SK-N-SH (cell line): ENCODE data around the gene UPK3B. TPM values are rescaled to one million over a fixed set of nuclear protein-coding genes. Genes with fewer than 3 reads are reported as not detected.
"Not testable (repeated sequence)": the region's sequence is repeated elsewhere in the genome, so short reads cannot be mapped to it uniquely, and the experiment has no call there.

Source experiments
- CTCF ChIA-PET: fragments of 300-600, 350-600 bp; formaldehyde crosslinking; extraction: SDS; loops from one replicate; lab custom pipeline; 2021; lab: Yijun Ruan, JAX
- POLR2A ChIA-PET: fragments of 350-600 bp; sonication (Branson Sonifier 250); formaldehyde crosslinking; extraction: SDS; loops from one replicate; lab custom pipeline; 2020; ENCODE audit warnings: antibody characterized with exemption, inconsistent platforms; lab: Yijun Ruan, JAX
- DNase-seq: peaks from one replicate; pipeline ENCODE4 v3.0.0; 2012
- H2AFZ ChIP-seq: fragments of 200-600 bp; sonication (generic); 2 replicates; pipeline ENCODE4 v1.8.1; 2016; ENCODE audit warnings: antibody characterized with exemption, mild to moderate bottlenecking, low read depth
- H3F3A ChIP-seq: fragments of 200-600 bp; sonication (generic); replicated peaks from 2 replicates; pipeline ENCODE3; 2016; ENCODE audit warnings: antibody characterized with exemption, mild to moderate bottlenecking; ENCODE audit not compliant: insufficient read depth
- H3K27ac ChIP-seq, 2 experiments: fragments of 200-500 bp in 1 of 2; fragments of 200-600 bp in 1 of 2; sonication (Bioruptor generic) in 1 of 2; sonication (generic), shearing (Covaris generic) in 1 of 2; 2 replicates each; pipeline versions ENCODE4 v1.5.1 to v1.6.1; 2014 to 2016; ENCODE audit warnings: low read depth in 2 of 2, inconsistent platforms in 1 of 2, low read length in 1 of 2, mild to moderate bottlenecking in 1 of 2, mixed read lengths in 1 of 2
- H3K27me3 ChIP-seq: fragments of 200-600 bp; sonication (generic), shearing (Covaris generic); 2 replicates; pipeline ENCODE4 v1.6.1; 2016; ENCODE audit warnings: mixed run types; ENCODE audit not compliant: insufficient read depth
- H3K36me3 ChIP-seq, 2 experiments: fragments of 200-500 bp in 1 of 2; fragments of 200-600 bp in 1 of 2; sonication (Bioruptor generic) in 1 of 2; sonication (generic) in 1 of 2; replicated peaks in 1 of 2; 2 replicates each; pipeline versions ENCODE3 to v1.5.1; 2014 to 2016; ENCODE audit warnings: low read length in 1 of 2, mild to moderate bottlenecking in 1 of 2; ENCODE audit not compliant: insufficient read depth in 2 of 2, control insufficient read depth in 1 of 2
- H3K4me1 ChIP-seq, 2 experiments: fragments of 200-500 bp in 1 of 2; fragments of 200-600 bp in 1 of 2; sonication (Bioruptor generic) in 1 of 2; sonication (generic), shearing (Covaris generic) in 1 of 2; 2 replicates each; pipeline versions ENCODE4 v1.5.1 to v1.6.1; 2014 to 2016; ENCODE audit warnings: low read depth in 1 of 2, low read length in 1 of 2, mixed run types in 1 of 2; ENCODE audit not compliant: insufficient read depth in 2 of 2, control insufficient read depth in 1 of 2
- H3K4me2 ChIP-seq: fragments of 200-600 bp; sonication (generic), shearing (Covaris generic); 2 replicates; pipeline ENCODE4 v1.6.1; 2017; ENCODE audit warnings: mixed run types
- H3K4me3 ChIP-seq, 2 experiments: fragments of 200-500 bp in 1 of 2; fragments of 200-600 bp in 1 of 2; sonication (Bioruptor generic) in 1 of 2; sonication (generic), shearing (Covaris generic) in 1 of 2; 2 replicates each; pipeline versions ENCODE4 v1.5.1 to v1.8.1; 2014 to 2016; ENCODE audit warnings: low read depth in 2 of 2, inconsistent platforms in 1 of 2, low read length in 1 of 2, mild to moderate bottlenecking in 1 of 2, mixed read lengths in 1 of 2, moderate library complexity in 1 of 2
- H3K79me2 ChIP-seq: fragments of 200-600 bp; sonication (generic); 2 replicates; pipeline ENCODE4 v1.8.1; 2017; ENCODE audit warnings: mild to moderate bottlenecking; ENCODE audit not compliant: insufficient read depth
- H3K9ac ChIP-seq: fragments of 200-600 bp; sonication (generic); 2 replicates; pipeline ENCODE4 v1.6.1; 2017; ENCODE audit warnings: mixed run types
- H3K9me2 ChIP-seq: fragments of 200-600 bp; sonication (generic); 2 replicates; pipeline ENCODE4 v1.6.1; 2017; ENCODE audit warnings: mixed run types
- H3K9me3 ChIP-seq: fragments of 200-600 bp; sonication (generic); 2 replicates; pipeline ENCODE4 v1.6.1; 2017; ENCODE audit warnings: mixed run types, mild to moderate bottlenecking, moderate library complexity
- H4K20me1 ChIP-seq: fragments of 200-600 bp; sonication (generic); 2 replicates; pipeline ENCODE4 v1.6.1; 2017; ENCODE audit warnings: mild to moderate bottlenecking, mixed run types; ENCODE audit not compliant: insufficient read depth
- WGBS: methylation state at CpG from one replicate; pipeline ENCODE4 v1.1.6; 2017; ENCODE audit warnings: low lambda C conversion rate; 5-methylcytosine and 5-hydroxymethylcytosine counted together
- polyA plus RNA-seq, 3 experiments: library from polyadenylated mRNA; depleted of rRNA; stranded (reverse); fragments of >200 nt; gene quantifications; 2 replicates each; pipeline ENCODE4 v1.2.3, GENCODE V29; 2012

UPK3B gene
- polyA plus RNA-seq, 1 of the 3 experiments (the other 2 are of a cell fraction) = not detected

DNA sequence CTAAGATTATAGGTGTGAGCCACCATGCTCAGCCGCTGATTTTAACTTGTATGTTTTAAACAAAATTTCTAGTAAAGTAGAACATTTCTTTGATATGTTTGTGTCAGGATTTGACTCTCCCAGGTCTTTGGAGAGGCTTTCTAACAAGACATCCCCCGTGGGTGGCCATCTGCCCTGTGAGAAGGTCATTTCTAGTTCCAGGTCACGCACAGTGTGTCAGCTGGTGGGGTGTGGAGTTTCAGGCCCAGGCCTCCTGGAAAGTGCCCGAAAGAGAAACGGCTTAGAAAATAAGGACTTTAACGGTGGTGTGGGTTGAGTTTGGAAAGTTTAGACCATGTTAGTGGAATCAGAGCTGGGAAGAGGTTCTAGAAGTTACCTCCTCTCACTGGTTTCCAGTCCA lies 37.3 kb upstream of the UPK3B start:
- H3F3A ChIP-seq, H3K36me3 ChIP-seq, H3K4me2 ChIP-seq, H3K4me1 ChIP-seq, H3K9ac ChIP-seq, H4K20me1 ChIP-seq, DNase-seq, H3K4me3 ChIP-seq, H3K9me3 ChIP-seq, H3K27me3 ChIP-seq, H3K9me2 ChIP-seq, H3K27ac ChIP-seq, CTCF ChIA-PET, POLR2A ChIA-PET, H2AFZ ChIP-seq, H3K79me2 ChIP-seq: not testable (repeated sequence)
- 84% methylated on average over 2 of the region's 6 CpGs for WGBS

DNA sequence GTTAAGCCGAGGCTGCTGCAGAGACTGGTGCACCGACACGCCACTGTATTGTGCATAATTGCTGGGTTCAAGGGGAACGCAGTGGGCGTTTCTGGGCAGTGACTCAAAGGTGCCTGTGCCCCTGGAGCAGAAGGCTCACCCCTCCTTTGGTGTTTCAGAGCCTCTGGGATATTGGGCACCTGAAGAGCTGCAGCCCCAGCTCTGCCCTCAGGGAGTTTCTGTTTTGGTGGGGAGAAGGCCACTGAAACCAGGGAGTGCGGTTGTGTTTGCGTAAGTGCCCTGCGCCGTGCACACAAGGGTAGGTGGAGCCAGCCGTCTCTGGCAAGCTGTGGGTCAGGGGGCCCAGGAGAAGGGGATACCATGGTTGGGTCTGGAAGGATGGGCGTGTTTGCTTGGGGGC lies 34.1 kb upstream of the UPK3B start:
- H3K4me2 ChIP-seq, H3F3A ChIP-seq, H3K79me2 ChIP-seq, H3K9ac ChIP-seq, H3K4me1 ChIP-seq, POLR2A ChIA-PET, H4K20me1 ChIP-seq, DNase-seq, CTCF ChIA-PET, H3K27me3 ChIP-seq, H2AFZ ChIP-seq, H3K27ac ChIP-seq, H3K36me3 ChIP-seq, H3K4me3 ChIP-seq, H3K9me2 ChIP-seq, H3K9me3 ChIP-seq: not testable (repeated sequence)
- WGBS = 91% methylated on average over 2 of the region's 11 CpGs

DNA sequence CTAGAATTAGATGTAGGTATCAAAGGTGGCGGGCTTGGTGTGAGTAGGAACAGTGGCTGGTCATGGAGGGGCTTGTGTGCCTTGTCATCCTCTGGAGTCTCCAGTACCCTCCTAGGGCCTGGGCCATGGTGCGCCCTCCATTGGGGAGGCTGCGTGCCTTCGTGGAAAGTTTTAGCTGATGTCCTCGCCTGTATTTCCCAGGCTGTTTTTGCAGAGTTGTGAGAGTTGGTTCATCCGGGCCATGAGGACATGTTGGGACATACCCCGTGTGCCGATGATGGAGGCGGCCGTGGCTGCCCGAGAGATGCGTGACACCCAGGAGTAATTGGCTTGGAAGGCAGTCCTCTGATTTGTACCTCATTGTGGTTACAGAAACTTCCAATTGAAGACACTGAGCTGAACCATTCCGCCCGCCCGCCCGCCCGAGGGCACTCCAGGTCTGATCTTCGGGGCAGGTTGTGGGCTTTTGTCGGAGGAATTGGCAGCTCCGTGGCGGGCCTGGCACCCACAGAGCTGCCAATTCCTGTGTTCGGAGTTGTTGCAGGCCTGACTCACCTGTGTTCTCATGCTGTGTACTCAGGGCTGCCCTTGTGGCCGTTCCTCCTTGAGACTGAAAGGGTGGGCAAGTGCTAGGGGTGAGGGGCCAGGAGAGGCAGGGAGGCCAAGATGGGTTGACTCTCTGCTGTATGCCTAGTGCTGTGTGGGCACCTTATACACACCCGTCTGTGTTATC lies 33.4 kb upstream of the UPK3B start:
- H2AFZ ChIP-seq, CTCF ChIA-PET, H3F3A ChIP-seq, H3K4me1 ChIP-seq, H3K9me3 ChIP-seq, H3K4me3 ChIP-seq, H3K9ac ChIP-seq, H3K9me2 ChIP-seq, H4K20me1 ChIP-seq, H3K36me3 ChIP-seq, DNase-seq, H3K79me2 ChIP-seq, H3K27me3 ChIP-seq, H3K4me2 ChIP-seq, POLR2A ChIA-PET, H3K27ac ChIP-seq: not testable (repeated sequence)
- WGBS = 93% methylated on average over 19 of the region's 24 CpGs

DNA sequence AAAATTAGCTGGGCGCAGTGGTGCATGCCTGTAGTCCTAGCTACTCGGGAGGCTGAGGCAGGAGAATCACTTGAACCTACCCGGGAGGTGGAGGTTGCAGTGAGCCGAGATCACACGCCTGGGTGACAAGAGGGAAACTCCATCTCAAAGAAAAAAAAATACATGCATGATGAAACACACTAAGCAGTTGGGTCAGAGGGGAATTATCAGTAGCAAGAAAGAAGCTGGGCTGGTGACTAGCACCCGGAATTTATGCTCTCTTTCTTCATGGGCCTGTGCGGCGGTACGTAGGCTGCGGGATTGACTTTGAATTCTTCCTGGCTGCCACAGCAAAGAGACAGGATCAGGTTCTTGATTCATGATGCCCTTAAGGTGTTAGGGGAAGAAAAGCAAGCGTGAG lies 30.7 kb upstream of the UPK3B start:
- H3K9me2 ChIP-seq, H4K20me1 ChIP-seq, CTCF ChIA-PET, H3K9me3 ChIP-seq, H3K9ac ChIP-seq, DNase-seq, H2AFZ ChIP-seq, H3F3A ChIP-seq, H3K4me3 ChIP-seq, H3K79me2 ChIP-seq, H3K36me3 ChIP-seq, H3K27me3 ChIP-seq, H3K4me1 ChIP-seq, H3K4me2 ChIP-seq, H3K27ac ChIP-seq, POLR2A ChIA-PET: not testable (repeated sequence)
- WGBS = 94% methylated on average over 10 of the region's 11 CpGs

DNA sequence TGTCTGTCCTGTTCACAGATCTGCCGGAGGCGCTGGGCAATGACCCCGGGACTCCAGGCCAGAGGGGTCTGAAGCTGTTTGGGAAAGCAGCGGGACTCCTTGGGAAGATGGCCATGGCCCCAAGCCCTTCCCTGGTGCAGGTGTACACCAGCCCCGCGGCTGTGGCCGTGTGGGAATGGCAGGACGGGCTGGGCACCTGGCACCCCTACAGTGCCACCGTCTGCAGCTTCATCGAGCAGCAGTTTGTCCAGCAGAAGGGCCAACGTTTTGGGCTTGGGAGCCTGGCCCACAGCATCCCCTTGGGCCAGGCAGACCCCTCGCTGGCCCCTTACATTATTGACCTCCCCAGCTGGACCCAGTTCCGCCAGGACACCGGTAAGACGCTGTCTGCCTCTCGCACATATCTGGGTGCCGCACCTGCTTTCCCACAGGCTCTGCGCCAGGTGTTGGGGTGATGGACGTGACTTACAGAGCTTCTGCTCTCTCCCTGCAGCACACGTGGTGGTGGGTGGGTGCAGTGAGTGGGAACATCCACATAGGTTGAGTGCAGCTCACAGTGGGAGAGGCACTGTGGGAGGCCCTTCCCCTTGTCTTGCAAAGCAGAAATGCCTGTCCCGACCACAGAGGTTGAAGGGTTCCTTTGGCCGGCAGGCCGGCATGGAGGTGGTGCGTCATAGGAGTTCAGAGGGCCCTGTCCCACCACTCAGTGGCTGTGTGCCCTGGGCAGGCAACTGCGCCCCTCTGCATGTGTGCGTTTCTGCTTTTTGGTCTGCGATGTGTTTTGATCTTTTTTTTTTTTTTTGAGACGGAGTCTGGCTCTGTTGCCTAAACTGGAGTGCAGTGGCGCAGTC lies 29.7 kb upstream of the UPK3B start:
- H3K9me3 ChIP-seq, H3F3A ChIP-seq, H3K4me2 ChIP-seq, H3K36me3 ChIP-seq, POLR2A ChIA-PET, H3K79me2 ChIP-seq, H3K4me3 ChIP-seq, H3K27ac ChIP-seq, CTCF ChIA-PET, H4K20me1 ChIP-seq, H3K9ac ChIP-seq, H2AFZ ChIP-seq, H3K27me3 ChIP-seq, DNase-seq, H3K4me1 ChIP-seq, H3K9me2 ChIP-seq: not testable (repeated sequence)
- WGBS = 94% methylated on average over 22 of the region's 29 CpGs

DNA sequence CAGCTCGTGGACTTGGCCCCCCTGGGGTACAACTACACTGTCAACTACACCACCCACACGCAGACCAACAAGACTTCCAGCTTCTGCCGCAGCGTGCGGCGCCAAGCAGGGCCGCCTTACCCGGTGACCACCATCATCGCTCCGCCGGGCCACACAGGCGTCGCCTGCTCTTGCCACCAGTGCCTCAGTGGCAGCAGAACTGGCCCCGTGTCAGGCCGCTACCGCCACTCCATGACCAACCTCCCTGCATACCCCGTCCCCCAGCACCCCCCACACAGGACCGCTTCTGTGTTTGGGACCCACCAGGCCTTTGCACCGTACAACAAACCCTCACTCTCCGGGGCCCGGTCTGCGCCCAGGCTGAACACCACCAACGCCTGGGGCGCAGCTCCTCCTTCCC lies 27.7 kb upstream of the UPK3B start:
- DNase-seq, H2AFZ ChIP-seq, H3K27ac ChIP-seq, H3K9me3 ChIP-seq, H3K4me1 ChIP-seq, H3K9ac ChIP-seq, H3K27me3 ChIP-seq, H3K79me2 ChIP-seq, CTCF ChIA-PET, H3K9me2 ChIP-seq, H3K4me2 ChIP-seq, H3K36me3 ChIP-seq, H3F3A ChIP-seq, H4K20me1 ChIP-seq, POLR2A ChIA-PET, H3K4me3 ChIP-seq: not testable (repeated sequence)
- 94% methylated on average over 24 of the region's 24 CpGs for WGBS
